ENCODE measurements around the gene CHD6. TPM values are rescaled to one million over a fixed set of nuclear protein-coding genes. Genes with fewer than 3 reads are reported as not detected.
A peak's percentile ranks its signal among the peaks of the same experiment; 100 is the strongest.

The CHD6 gene
- polyA plus RNA-seq, 1 donor (not counting 4 experiments of a cell fraction or from before 2014, with no cell fraction given), result 6.8 TPM

GRCh38 chr20:41587956-41588355, 30.2 kb downstream of the CHD6 start:
- H3K9me3 ChIP-seq (ENCODE audit: control insufficient read depth, low read depth, low read length), result no peaks in the 10 kb centered on the region
- no peak overlapping the region for H3K9ac ChIP-seq (ENCODE audit: control insufficient read depth, extremely low read depth, insufficient read depth, low read length)
- H3K9me1 ChIP-seq (ENCODE audit: control insufficient read depth, extremely low read depth, insufficient read depth, low read length), result no peaks in the 10 kb centered on the region
- H3K27me3 ChIP-seq (ENCODE audit: control insufficient read depth, extremely low read depth, insufficient read depth, low read length), result no peaks in the 10 kb centered on the region
- H3K4me3 ChIP-seq (ENCODE audit: control insufficient read depth in 2 of 3, extremely low read depth in 1 of 3, insufficient read depth in 2 of 3, low read depth in 1 of 3, low read length in 3 of 3), result no peak overlapping the region
- peaks cover 33% of the 10 kb centered on the region for H3K79me2 ChIP-seq (ENCODE audit: control insufficient read depth, insufficient read depth, low read length)
- no peak overlapping the region for H2AFZ ChIP-seq (ENCODE audit: control insufficient read depth, low read length)
- TF ChIP-seq EZH2 (IDR thresholded peaks at IDR 0.05; ENCODE audit: low read length) (no peak), CTCF (optimal IDR thresholded peaks at IDR 0.05 in 1 of 3, IDR thresholded peaks at IDR 0.05 in 1 of 3, conservative IDR thresholded peaks at IDR 0.05 in 1 of 3; ENCODE audit: extremely low read depth in 1 of 3, insufficient read depth in 2 of 3, low read length in 3 of 3) (no peak)
- H4K20me1 ChIP-seq (ENCODE audit: control insufficient read depth, extremely low read depth, insufficient read depth, low read length), result no peaks in the 10 kb centered on the region
- peaks cover 9% of the 10 kb centered on the region for H3K4me1 ChIP-seq (ENCODE audit: control insufficient read depth, extremely low read depth, insufficient read depth, low read length)
- FAIRE-seq (no peak), DNase-seq (ENCODE audit: low read depth, low spot score) (peak; percentile 17)
- H3K36me3 ChIP-seq (ENCODE audit: control insufficient read depth in 2 of 2, extremely low read depth in 1 of 2, insufficient read depth in 2 of 2, low read length in 2 of 2), result no peaks in the 10 kb centered on the region
- no peak overlapping the region for H3K4me2 ChIP-seq (ENCODE audit: control insufficient read depth, extremely low read depth, insufficient read depth, low read depth, low read length)
- dilution Hi-C loops (cut with MboI; ENCODE audit: extremely low pct_ligation_motif_present, low sequenced_read_pairs), result no loop called here
- no peak overlapping the region for H3K27ac ChIP-seq (ENCODE audit: control insufficient read depth, insufficient read depth, low read length)

- Histone ChIP-seq H3K36me3 (ENCODE audit: control insufficient read depth in 2 of 2, extremely low read depth in 1 of 2, insufficient read depth in 2 of 2, low read length in 2 of 2) (no peaks in the 10 kb centered on the region), H3K9me3 (ENCODE audit: control insufficient read depth, low read depth, low read length) (no peaks in the 10 kb centered on the region), H3K9me1 (ENCODE audit: control insufficient read depth, extremely low read depth, insufficient read depth, low read length) (no peaks in the 10 kb centered on the region), H2AFZ (ENCODE audit: control insufficient read depth, low read length) (no peak overlapping the region), H3K4me3 (ENCODE audit: control insufficient read depth in 2 of 3, extremely low read depth in 1 of 3, insufficient read depth in 2 of 3, low read depth in 1 of 3, low read length in 3 of 3) (no peak overlapping the region), H3K4me1 (ENCODE audit: control insufficient read depth, extremely low read depth, insufficient read depth, low read length) (peaks cover 9% of the 10 kb centered on the region), H3K27me3 (ENCODE audit: control insufficient read depth, extremely low read depth, insufficient read depth, low read length) (no peaks in the 10 kb centered on the region), H4K20me1 (ENCODE audit: control insufficient read depth, extremely low read depth, insufficient read depth, low read length) (no peaks in the 10 kb centered on the region), H3K79me2 (ENCODE audit: control insufficient read depth, insufficient read depth, low read length) (peaks cover 31% of the 10 kb centered on the region), H3K4me2 (ENCODE audit: control insufficient read depth, extremely low read depth, insufficient read depth, low read depth, low read length) (no peak overlapping the region), H3K27ac (ENCODE audit: control insufficient read depth, insufficient read depth, low read length) (no peak overlapping the region), H3K9ac (ENCODE audit: control insufficient read depth, extremely low read depth, insufficient read depth, low read length) (no peak overlapping the region)
- no peak for DNase-seq (ENCODE audit: low read depth, low spot score)
- TF ChIP-seq CTCF (optimal IDR thresholded peaks at IDR 0.05 in 1 of 3, IDR thresholded peaks at IDR 0.05 in 1 of 3, conservative IDR thresholded peaks at IDR 0.05 in 1 of 3; ENCODE audit: extremely low read depth in 1 of 3, insufficient read depth in 2 of 3, low read length in 3 of 3), result no peak
- dilution Hi-C loops (cut with MboI; ENCODE audit: extremely low pct_ligation_motif_present, low sequenced_read_pairs), result no loop called here
- no peak for FAIRE-seq
Observed at GRCh38 chr20:41587523-41587922, 30.7 kb downstream of the CHD6 start.

Data from keratinocyte (primary cell).